ENCODE measurements around the gene ENC1.

The ENC1 gene

GRCh38 chr5:74603376-74603775 lies 37.2 kb downstream of the ENC1 start:
- no peak overlapping the region for H3K4me3 ChIP-seq (ENCODE audit: low read depth, low read length)
- no peak for TF ChIP-seq CTCF (IDR thresholded peaks at IDR 0.05; ENCODE audit: low read depth, low read length)

GRCh38 chr5:74599148-74599547 lies 41.4 kb downstream of the ENC1 start:
- no peak overlapping the region for H3K4me3 ChIP-seq (ENCODE audit: low read depth, low read length)
- no peak for TF ChIP-seq CTCF (IDR thresholded peaks at IDR 0.05; ENCODE audit: low read depth, low read length)

DNA sequence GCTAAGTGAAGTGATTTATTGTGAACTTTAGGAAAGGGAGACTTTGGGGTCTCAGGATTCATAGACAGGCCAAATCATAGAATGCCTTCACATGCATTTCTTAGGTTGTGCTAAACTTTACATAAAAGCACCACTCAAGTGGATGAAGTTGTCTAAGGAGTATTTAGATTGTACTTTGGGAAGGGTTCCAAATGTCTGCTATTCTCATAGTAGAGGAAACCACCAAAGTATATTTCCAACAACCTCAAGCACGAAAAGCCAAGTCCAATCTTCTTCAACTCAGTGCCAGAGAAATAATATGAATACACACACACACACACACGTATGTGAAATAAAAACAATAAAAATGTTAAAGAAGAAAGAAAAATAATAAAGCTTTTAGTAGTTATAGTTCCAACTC lies 41.8 kb downstream of the ENC1 start:
- no peak overlapping the region for H3K4me3 ChIP-seq (ENCODE audit: low read depth, low read length)
- TF ChIP-seq CTCF (IDR thresholded peaks at IDR 0.05; ENCODE audit: low read depth, low read length) = no peak

DNA sequence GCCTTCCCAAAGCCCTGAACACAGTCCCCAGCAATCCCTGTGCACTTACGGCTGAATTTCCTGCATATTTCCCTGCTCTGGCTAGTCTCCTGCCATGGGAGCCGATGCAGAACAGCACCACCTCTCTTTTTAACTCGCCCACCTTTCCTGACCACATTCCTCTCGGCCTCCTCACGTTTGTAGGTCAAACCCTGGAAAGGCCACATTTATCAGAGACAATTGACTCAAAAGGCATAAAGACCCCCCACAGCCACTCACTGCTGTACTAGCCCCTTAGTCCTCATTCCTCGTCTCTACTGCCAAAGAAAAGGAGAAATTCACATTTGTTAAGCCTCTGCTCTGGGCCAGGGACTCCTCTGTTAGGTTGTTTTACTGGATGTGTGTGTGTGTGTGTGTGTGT lies 43.6 kb downstream of the ENC1 start:
- no peak overlapping the region for H3K4me3 ChIP-seq (ENCODE audit: low read depth, low read length)
- no peak for TF ChIP-seq CTCF (IDR thresholded peaks at IDR 0.05; ENCODE audit: low read depth, low read length)

- H3K4me3 ChIP-seq (ENCODE audit: low read depth, low read length) = no peak overlapping the region
- no peak for TF ChIP-seq CTCF (IDR thresholded peaks at IDR 0.05; ENCODE audit: low read depth, low read length)
These were observed 45.2 kb downstream of the ENC1 start for GRCh38 chr5:74595143-74595925.

GRCh38 chr5:74594137-74595040 lies 46.1 kb downstream of the ENC1 start:
- TF ChIP-seq CTCF (IDR thresholded peaks at IDR 0.05; ENCODE audit: low read depth, low read length) = no peak
- H3K4me3 ChIP-seq (ENCODE audit: low read depth, low read length) = no peak overlapping the region

Data from WI38 (cell line).